HG03066 (cell line): ENCODE results near the gene RAB9A.
"Not testable (repeated sequence)": the region's sequence is repeated elsewhere in the genome, so short reads cannot be mapped to it uniquely, and the experiment has no call there.

Source experiments
- ATAC-seq: cut with Tn5 transposase; IDR thresholded peaks from one replicate; pipeline ENCODE4 v1.9.1; 2021; ENCODE audit warnings: low read depth; ENCODE audit not compliant: unreplicated experiment

RAB9A gene

GRCh38 chrX:13669246-13669737 lies 19.6 kb upstream of the RAB9A start:
- ATAC-seq, result peak; percentile 82

- not testable (repeated sequence) for ATAC-seq
These were observed 19.2 kb upstream of the RAB9A start for GRCh38 chrX:13669755-13670154.

GRCh38 chrX:13670197-13670596 lies 18.7 kb upstream of the RAB9A start:
- ATAC-seq, result no peak

- no peak for ATAC-seq
These were observed 15.9 kb upstream of the RAB9A start for GRCh38 chrX:13673016-13673415.

GRCh38 chrX:13676885-13677284 lies 12.0 kb upstream of the RAB9A start:
- no peak for ATAC-seq

- ATAC-seq, result not testable (repeated sequence)
These were observed 9.2 kb upstream of the RAB9A start for GRCh38 chrX:13679700-13680099.

GRCh38 chrX:13681595-13681994 lies 7.3 kb upstream of the RAB9A start:
- no peak for ATAC-seq

- no peak for ATAC-seq
These were observed 4.6 kb upstream of the RAB9A start for GRCh38 chrX:13684361-13684760.

GRCh38 chrX:13685126-13685763 lies 3.7 kb upstream of the RAB9A start:
- no peak for ATAC-seq

GRCh38 chrX:13687203-13687602 lies 1.7 kb upstream of the RAB9A start:
- ATAC-seq, result no peak

- no peak for ATAC-seq
These were observed 457 bp upstream of the RAB9A start for GRCh38 chrX:13688384-13688957.

- no peak for ATAC-seq
These were observed 848 bp downstream of the RAB9A start for GRCh38 chrX:13689741-13690211.

- ATAC-seq, result no peak
These were observed 1.9 kb downstream of the RAB9A start for GRCh38 chrX:13690836-13691235.

GRCh38 chrX:13691841-13692371 lies 3.0 kb downstream of the RAB9A start:
- no peak for ATAC-seq

- no peak for ATAC-seq
These were observed 3.9 kb downstream of the RAB9A start for GRCh38 chrX:13692771-13693231.

GRCh38 chrX:13693341-13693961 lies 4.5 kb downstream of the RAB9A start:
- ATAC-seq, result no peak

GRCh38 chrX:13694359-13694758 lies 5.4 kb downstream of the RAB9A start:
- ATAC-seq, result no peak

GRCh38 chrX:13694983-13695382 lies 6.1 kb downstream of the RAB9A start:
- no peak for ATAC-seq

GRCh38 chrX:13695601-13696115 lies 6.7 kb downstream of the RAB9A start:
- no peak for ATAC-seq

GRCh38 chrX:13697455-13697854 lies 8.5 kb downstream of the RAB9A start:
- peak; percentile 57 for ATAC-seq

- no peak for ATAC-seq
These were observed 9.0 kb downstream of the RAB9A start for GRCh38 chrX:13697976-13698375.
